Measurements from ENCODE around the gene VEZF1.

Gene VEZF1

GRCh38 chr17:57925361-57925990, 62.6 kb downstream of the VEZF1 start:
- no peak for DNase-seq

GRCh38 chr17:57924677-57925076, 63.4 kb downstream of the VEZF1 start:
- no peak for DNase-seq
